Fibroblast of skin of right biceps (primary cell): ENCODE results near the gene TAOK1.
"Not testable (repeated sequence)": the region's sequence is repeated elsewhere in the genome, so short reads cannot be mapped to it uniquely, and the experiment has no call there.

Source experiments
- DNase-seq: peaks from one replicate; pipeline ENCODE4 v3.0.0-alpha.2; 2013

The TAOK1 gene

DNA sequence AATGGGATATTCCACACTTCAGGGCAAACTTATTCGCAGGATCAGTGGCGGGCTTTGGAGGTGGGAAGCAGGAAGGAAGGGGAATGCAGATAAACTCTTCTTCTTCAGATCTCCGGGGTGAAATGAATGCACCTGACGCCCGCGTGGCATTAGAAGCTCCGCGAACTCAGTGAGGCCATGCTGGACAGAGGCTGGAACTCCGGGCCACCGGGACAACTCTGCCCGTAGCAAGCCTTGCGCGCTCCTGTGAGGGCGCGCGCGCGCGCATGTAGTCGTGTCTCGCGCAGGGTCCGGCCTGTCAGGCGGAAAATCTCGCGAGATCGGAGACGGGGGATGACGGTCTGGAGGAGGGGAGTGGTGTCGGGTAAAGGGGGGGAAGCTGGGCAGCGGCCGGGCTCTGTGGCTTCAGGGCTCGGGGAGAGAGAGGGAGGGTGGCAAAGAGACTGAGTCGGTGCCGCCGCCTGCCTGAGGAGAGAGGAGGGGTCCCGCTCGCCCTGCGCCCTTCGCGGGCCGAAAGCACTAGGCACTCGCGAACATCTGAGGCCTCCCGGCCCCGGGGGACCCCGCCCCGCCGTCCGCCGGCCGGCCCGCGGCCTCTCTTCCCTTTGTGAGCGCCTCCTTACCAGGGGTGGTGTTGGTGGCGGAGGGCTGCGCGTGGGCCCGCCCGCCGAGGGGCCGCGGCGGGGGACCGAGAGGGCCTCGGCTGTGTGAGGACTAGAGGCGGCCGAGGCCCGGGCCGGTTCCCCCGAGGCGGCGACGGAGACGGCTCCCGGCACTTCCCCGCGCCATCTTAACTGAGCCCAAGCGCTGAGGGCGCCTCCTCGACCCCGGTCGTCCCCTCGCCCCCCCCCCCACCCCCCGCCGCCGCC lies at the start of gene TAOK1:
Gene TAOK1, plus strand, starts transcription at position 382 of the 869 bp plus-strand sequence. CDS start 61,186 bp downstream, outside the sequence.
- DNase-seq, result peak; percentile 98

DNA sequence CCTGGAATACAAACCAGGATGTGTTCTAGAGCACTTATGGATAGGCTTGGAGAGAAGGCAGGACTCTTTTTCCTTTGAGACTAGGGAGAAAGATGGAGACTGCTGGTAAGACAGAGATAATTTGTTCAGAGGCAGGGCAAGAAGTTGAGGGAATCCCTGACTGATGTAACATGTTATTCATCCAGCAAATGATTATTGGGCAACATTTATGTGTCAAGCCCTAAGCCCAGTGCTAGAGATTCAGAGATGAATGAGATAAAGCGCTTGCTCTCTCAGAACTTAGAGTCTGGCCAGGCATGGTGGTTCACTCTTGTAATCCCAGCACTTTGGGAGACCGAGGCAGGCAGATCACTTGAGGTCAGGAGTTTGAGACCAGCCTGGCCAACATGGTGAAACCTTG lies 48.4 kb upstream of the TAOK1 start:
- peak; percentile 22 for DNase-seq

DNA sequence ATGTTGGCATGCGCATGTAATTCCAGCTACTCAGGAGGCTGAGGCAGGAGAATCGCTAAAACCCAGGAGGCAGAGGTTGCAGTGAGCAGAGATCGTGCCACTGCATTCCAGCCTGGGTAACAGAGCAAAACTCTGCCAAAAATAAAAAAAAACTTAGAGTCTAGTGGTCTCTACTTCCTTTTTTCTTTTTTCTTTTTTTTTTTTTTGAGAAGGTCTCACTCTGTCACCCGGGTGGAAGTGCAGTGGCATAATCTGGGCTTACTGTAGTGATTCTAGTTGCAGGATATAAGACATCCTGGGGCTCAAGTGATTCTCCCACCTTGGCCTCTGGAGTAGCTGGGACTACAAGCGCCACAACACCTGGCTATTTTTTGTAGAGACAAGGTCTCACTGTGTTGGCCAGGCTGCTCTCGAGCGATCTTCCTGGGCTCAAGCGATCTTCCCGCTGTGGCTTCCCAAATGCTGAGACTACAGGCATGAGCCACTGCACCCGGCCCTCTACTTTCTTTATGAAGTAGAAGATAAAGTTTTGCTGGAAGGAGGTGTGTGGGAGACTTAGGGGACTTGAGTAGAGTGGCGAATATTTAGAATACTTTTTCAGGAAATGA lies 47.9 kb upstream of the TAOK1 start:
- no peak for DNase-seq

DNA sequence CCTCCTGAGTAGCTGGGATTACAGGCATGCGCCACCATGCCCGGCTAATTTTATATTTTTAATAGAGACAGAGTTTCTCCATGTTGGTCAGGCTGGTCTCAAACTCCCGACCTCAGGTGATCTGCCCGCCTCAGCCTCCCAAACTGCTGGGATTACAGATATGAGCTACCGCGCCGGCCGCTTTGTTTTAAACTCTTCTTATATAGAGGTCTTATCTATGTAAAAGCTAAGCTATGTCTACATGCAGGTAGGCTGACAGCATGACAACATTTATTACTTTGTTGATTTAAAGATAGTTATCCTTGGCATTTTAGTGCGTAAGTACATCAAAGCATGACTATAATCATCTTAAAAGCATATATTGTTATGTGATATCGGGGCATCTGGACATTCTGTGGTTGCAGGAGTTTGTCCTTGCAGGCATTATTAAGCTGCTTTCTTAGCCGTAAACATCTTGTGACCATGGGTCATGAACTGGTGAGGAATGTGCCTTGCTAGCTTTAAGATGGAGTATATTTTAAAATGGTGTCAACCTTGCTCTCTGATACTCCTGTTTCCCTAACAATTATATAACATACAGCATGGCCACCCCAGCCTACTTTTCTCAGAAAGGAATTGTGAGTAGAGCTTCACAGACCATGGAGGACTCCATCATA lies 45.8 kb upstream of the TAOK1 start:
- no peak for DNase-seq

DNA sequence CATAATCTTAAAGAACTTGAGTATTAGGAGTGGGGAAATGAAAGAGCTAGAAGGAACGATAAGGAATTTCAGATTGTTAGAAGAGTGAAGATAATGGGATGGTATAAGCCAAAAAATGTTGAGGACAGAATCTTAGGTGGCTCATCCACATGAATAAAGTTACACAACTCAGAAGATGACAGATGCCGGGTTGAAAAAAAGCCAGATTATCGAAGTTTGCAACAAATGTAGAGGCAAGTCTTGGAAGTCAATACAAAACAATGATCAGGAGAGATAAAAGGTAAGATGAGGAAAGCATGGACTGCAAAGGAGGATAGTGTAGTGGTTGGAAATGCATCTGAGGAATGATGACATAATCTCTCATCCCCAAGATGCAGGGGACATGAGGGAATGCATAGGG lies 45.1 kb upstream of the TAOK1 start:
- no peak for DNase-seq

DNA sequence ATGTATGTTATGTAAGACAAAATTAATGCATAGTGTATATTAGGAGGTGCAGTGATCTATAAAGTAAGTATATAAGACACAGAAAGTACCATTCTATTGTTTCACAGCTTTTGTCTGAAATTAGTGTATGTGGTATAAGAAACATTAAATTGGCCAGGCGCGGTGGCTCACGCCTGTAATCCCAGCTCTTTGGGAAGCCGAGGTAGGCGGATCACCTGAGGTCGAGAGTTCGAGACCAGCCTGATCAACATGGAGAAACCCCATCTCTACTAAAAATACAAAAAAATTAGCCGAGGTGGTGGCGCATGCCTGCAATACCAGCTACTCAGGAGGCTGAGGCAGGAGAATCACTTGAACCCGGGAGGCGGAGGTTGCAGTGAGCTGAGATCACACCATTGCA lies 44.7 kb upstream of the TAOK1 start:
- not testable (repeated sequence) for DNase-seq

DNA sequence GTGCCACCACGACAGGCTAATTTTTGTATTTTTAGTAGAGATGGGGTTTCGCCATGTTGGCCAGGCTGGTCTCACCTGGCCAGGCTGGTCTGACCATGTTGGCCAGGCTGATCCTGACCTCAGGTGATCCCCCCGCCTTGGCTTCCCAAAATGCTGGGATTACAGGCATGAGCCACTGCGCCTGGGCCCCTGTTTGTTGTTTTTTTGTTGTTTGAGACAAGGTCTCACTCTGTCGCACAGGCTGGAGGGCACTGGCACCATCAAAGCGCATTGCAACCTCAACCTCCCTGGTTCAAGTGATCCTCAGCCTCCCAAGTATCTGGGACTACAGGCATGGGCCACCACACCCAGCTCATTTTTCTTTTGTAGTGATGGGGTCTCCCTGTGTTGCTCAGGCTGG lies 43.7 kb upstream of the TAOK1 start:
- no peak for DNase-seq

DNA sequence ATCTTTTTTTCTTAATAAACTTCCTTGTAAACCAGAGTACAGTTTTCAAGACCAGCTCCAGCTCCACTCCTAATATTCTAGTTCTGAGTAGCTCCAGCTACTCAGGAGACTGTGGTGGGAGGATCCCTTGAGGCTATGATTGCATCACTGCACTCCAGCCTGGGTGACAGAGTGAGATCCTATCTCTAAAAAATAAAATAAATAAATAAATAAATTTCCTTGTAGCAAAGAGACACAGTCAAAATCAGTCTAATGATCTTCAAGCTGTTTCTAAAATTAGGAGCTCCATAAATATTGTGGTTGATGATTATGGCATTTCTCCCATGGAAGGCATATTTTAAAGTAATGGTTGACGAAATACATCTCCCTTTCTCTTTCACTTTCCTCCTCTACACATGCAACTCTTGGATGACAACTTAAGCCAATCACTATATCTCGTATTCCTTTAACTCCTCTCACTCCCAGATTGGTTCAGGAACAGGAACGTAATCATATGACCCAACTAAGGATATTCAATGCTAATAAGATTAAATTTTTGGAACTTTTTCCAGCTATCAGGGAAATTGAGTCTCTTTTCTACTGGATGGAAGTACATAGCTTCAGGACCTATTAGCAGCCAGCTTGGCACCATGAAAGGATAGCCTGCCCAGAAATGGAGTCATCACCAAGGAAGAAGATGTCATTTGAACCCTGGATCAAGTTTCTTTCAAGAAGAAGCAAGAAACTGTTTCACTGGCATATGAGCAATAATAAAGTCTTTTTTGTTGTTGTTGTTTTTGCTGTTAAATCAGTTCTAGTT lies 42.1 kb upstream of the TAOK1 start:
- DNase-seq, result peak; percentile 52

DNA sequence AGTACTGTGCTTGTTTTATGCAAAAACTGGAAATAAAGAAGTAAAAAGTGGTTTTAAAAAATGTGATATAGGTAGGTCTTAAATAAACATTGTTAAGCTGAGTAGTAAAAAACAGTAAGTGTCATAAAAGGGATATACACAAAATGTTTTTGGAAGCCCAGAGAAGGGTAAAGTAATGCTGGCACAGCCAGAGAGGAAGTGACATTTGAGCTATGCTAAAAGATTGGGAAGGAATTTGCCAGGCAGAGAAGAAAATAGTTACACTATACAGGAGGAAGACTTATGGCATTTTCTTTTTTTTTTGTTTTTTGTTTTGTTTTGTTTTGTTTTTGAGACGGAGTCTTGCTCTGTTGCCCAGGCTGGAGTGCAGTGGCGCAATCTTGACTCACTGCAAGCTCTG lies 40.8 kb upstream of the TAOK1 start:
- DNase-seq, result no peak

DNA sequence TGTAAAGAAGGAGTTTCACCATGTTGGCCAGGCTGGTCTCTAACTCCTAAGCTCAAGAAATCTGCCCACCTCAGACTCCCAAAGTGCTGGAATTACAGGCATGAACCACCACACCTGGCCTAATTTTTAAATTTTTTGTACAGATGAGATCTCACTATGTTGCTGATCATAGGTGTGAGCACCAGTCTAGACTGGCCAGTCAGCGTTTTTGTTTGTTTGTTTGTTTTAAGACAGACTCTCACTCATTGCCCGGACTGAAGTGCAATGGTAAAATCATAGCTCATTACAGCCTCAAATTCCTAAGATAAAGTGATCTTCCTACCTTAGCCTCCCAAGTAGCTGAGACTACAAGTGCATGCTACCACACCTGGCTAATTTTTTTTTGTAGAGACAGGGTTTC lies 38.0 kb upstream of the TAOK1 start:
- DNase-seq, result no peak

DNA sequence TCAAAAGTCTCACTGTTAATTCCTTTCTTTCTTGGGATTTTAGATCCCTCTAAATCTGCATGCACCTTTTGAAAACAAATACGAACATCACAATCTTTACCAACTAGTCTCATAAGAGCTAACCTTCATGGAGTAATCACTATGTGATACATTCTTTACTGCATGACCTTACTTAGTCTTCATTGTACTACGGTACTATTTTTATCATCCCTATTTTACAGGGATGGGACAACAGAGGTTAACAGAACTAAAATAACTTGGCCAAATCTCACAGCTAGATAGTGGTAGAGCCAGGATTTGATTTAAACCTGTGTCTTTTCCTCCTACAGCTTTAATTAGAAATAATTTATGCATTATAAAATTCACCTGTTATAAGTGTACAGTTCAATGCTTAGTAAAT lies 32.9 kb upstream of the TAOK1 start:
- DNase-seq, result no peak

DNA sequence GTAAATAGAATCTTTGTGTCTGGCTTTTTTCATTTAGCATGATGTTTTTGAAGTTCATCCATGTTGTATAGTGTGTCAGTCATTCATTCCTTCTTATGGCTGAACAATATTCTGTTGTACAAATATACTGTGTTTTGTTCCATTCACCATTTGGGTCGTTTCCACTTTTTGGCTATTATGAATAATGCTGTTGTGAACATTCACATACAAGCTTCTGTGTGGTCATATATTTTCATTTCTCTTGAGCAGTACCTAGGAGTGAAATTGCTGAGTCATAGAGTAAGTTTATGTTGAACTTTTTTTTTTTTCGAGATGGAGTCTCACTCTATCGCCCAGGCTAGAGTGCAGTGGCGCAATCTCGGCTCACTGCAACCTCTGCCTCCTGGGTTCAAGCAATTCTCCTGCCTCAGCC lies 32.3 kb upstream of the TAOK1 start:
- DNase-seq, result peak; percentile 27

DNA sequence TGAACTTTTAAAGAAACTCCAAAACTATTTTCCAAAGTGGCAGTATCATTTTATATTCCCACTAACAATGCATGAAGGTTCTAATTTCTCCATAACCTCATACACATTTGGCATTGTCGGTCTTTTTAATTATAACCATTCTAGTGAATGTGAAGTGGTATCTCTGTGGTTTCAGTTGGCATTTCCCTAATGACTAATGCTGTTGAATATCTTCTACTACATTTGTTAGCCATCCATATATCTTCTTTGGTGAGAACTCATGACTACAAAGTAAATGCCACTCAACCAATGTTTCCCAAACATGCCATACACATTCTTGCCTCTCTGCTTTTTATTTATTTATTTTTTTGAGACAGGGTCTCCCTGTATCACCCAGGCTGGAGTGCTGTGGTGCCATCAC lies 31.7 kb upstream of the TAOK1 start:
- peak; percentile 31 for DNase-seq

DNA sequence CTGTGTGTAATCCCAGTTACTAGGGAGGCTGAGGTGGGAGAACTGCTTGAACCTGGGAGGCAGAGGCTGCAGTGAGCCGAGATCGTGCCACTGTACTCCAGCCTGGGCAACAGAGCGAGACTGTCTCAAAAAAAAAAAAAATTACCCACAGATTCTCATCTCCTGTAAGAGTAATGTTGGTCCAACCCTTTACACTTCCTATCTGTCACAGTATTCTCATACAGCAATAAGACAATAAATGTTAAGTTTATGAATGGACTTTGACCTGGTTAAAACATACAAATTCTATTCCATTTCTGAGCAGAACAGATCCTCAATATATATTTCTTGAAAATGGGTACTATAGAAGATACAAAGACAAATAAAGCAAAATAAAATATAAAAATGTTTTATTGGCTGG lies 30.4 kb upstream of the TAOK1 start:
- DNase-seq, result no peak

DNA sequence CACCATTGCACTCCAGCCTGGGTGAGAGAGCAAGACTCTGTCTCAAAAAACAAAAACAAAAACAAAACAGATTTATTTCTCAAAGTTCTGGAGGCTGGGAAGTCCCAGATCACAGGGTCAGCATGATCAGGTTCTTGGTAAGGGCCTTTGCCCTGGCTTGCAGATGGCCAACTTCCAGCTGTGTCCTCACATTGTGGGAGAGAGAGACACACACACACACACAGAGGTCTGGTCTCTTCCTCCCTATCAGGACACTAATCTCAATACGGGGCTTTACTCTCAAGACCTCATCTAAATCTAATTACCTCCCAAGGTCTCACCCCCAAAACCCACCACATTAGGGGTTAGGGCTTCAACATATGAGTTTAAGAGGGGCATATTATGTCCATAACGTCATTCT lies 26.4 kb upstream of the TAOK1 start:
- DNase-seq, result no peak

DNA sequence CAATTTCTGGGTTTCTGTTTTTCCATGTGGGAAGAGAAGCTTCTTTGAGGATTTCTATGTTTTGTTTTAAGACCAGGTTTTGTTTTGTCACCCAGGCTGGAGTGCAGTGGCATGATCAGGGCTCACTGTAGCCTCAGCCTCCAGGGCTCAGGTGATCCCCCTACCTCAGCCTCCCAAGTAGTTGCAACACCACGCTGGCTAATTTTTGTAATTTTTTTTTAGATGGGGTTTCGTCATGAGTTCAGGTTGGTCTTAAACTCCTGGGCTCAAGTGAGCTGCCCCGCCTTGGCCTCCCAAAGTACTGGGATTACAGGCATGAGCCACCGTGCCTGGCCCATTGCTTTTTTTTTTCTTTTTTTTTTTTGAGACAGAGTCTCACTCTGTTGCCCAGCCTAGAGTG lies 25.5 kb upstream of the TAOK1 start:
- no peak for DNase-seq

DNA sequence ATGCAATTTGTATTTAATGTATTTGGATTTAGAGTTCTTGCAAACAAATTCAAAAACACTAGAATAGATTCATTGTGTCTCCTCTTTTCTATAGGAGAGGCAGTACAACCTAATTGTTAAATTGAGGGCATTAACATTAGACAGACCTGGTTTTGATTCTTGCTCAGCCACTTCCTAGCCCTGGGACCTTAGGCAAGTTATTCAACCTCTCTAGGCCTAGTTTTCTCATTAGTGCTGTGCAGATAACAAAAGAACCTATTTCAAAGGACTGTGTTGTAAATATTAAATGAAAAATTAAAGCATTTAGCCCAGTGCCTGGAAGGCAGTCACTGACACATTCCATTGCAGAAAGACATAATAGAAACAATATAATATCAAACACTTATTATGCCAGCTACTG lies 22.0 kb upstream of the TAOK1 start:
- DNase-seq, result no peak

DNA sequence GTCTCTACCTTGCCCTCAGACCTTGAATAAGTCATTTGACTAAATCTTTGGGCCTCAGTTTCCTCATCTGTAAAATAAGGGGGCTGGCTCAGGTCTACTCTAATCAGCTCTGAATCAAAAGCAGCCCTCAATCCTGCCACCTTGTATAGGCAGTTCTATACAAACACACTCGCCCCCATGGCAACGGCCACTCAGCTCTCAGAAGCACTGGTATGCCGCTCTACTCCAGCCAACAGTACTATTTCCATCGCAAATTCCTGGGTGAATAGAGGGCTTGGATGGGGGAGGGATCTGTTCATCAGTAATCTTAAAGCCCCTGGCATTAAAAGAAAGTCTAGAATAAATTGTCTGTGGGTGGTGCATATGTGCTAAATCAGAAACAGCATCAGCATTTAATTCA lies 21.2 kb upstream of the TAOK1 start:
- peak; percentile 17 for DNase-seq

DNA sequence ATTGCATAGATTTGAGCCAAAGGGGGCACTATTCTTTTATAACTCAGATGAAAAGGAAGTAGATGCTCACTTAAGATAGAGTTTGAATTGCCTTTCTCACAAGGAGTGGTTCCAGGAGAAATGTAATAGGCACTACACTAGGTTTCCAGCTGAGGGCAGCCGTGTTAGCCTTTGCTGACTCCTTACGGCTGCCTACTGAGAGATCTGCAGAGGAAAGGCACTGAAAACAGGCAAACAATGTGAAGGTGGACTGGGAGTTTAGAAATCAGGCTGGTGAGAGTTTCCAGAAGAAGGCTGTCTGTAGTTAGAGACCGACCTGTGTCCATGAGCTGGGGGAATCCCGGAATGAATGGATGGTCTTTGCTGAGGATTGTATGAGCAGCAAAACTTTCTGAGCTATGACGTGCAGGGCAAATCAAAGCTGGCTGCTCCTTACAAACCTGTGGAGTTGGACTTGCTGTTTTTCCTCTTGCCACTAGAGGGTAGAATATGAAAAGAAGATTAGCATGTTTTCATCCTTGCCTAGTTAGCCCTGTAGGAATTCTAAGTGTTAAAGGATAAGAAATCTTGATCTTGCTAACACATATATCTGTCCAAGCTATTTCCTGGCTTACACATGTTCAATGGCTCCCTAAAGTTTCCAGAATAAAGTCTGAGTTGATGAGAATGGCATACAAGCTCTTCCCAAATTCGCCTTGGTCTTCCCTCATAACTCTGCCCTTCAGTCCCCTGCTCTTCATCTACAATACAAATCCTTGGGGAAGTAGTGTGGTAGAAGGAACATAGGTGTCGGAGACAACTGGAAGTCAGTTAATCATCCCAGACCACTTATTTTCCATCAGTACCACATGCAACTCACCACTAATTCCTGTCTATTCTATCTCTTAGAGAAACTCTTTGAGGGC lies 20.1 kb upstream of the TAOK1 start:
- peak; percentile 77 for DNase-seq

DNA sequence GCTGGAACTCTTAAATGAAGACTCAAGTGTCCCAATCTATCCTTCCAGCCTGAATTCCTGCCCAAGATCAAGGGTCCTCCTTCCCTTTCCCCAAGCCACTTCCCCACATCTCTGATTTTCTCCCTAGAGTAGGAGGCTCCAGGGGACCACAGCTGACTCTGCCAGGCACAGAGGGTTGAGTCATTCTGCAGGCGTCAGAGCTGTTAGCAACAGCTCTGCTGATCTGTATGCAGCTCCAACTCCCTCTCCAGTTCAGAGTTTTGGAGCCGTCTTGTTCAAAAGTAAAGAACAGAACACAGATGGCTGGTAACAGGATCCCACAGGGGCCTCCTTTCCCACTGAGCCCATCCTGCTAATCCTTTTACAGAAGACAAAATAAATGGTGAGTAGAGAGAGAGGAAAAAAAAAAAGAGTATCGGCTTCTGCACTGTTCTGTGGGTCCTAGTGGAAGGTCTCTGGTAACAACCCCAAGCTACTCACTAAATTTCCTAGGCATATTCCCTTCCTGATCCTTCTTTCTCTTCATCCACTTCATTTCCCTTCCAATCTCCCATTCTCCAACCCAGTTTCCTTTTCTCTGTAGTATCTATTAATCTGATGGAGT lies 13.4 kb upstream of the TAOK1 start:
- peak; percentile 78 for DNase-seq

DNA sequence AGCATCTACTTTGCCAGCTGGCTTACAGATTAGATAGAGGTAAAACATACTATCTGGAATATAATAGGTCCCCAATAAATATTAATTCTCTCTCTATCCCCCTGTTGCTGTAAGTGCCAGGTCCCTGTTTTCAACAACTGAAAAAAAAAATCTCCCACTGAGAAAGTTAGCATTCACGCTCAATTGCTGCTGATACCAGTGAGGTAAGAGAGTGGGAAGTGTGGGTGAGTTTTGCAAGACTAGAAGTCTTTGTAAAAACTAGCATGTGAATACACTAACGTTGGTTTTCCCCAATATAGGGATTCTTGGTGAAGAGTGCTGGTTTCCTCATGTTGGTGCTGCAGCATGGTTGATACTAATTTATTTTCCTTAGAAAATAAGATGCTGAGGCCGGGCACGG lies 11.7 kb upstream of the TAOK1 start:
- no peak for DNase-seq
